Activated CD8-positive, alpha-beta memory T cell treated with anti-CD3 and anti-CD28 coated beads, Interleukin-2, amount 50 U/mL, for 24 hours (primary cell): ENCODE data around the gene ABR.
"Not testable (repeated sequence)": the region's sequence is repeated elsewhere in the genome, so short reads cannot be mapped to it uniquely, and the experiment has no call there.

Experiments
- DNase-seq: peaks from one replicate; pipeline ENCODE4 v3.0.0-alpha.2; 2020; ENCODE audit errors: extremely low read depth

ABR gene

GRCh38 chr17:1201132-1201702 lies 21.4 kb upstream of the ABR start:
- no peak for DNase-seq

- DNase-seq: not testable (repeated sequence)
Measured at GRCh38 chr17:1199271-1199743, 19.5 kb upstream of the ABR start.

- no peak for DNase-seq
Measured at GRCh38 chr17:1197781-1198490, 18.2 kb upstream of the ABR start.

GRCh38 chr17:1197379-1197778 lies 17.6 kb upstream of the ABR start:
- DNase-seq: no peak

- DNase-seq: no peak
Measured at GRCh38 chr17:1196946-1197345, 17.2 kb upstream of the ABR start.

GRCh38 chr17:1192911-1193699 lies 13.3 kb upstream of the ABR start:
- no peak for DNase-seq

GRCh38 chr17:1190751-1191331 lies 11.1 kb upstream of the ABR start:
- no peak for DNase-seq

GRCh38 chr17:1188812-1189504 lies 9.2 kb upstream of the ABR start:
- DNase-seq: no peak

GRCh38 chr17:1186923-1187771 lies 7.4 kb upstream of the ABR start:
- DNase-seq: no peak

- no peak for DNase-seq
Measured at GRCh38 chr17:1186214-1186820, 6.5 kb upstream of the ABR start.

- no peak for DNase-seq
Measured at GRCh38 chr17:1183171-1183873, 3.5 kb upstream of the ABR start.

GRCh38 chr17:1182811-1183170 lies 3.0 kb upstream of the ABR start:
- DNase-seq: no peak

GRCh38 chr17:1181753-1182137 lies 2.0 kb upstream of the ABR start:
- DNase-seq: no peak

GRCh38 chr17:1180958-1181752 lies 1.4 kb upstream of the ABR start:
- DNase-seq: no peak

- no peak for DNase-seq
Measured at GRCh38 chr17:1179112-1179817, 516 bp downstream of the ABR start.

- DNase-seq: no peak
Measured at GRCh38 chr17:1177016-1177700, 2.6 kb downstream of the ABR start.

- no peak for DNase-seq
Measured at GRCh38 chr17:1174263-1174880, 5.4 kb downstream of the ABR start.
